PFSK-1 (cell line): ENCODE data around the gene OR9Q2. TPM values are rescaled to one million over a fixed set of nuclear protein-coding genes. Genes with fewer than 3 reads are reported as not detected.

Experiments used
- FOXP2 ChIP-seq: optimal IDR thresholded peaks from 2 replicates; pipeline ENCODE3; 2011; ENCODE audit warnings: borderline replicate concordance, control low read depth, inconsistent platforms; ENCODE audit not compliant: insufficient read depth; ENCODE audit errors: extremely low read length, extremely low read depth
- POLR2AphosphoS5 ChIP-seq: IDR thresholded peaks from 2 replicates; pipeline ENCODE4 v1.6.1; 2012; ENCODE audit warnings: low read depth, mild to moderate bottlenecking, control low read depth, low read length, moderate library complexity
- REST ChIP-seq, 2 experiments: IDR thresholded peaks; 2 replicates each; pipeline versions ENCODE4 v1.6.1 to v1.8.0; 2011 to 2012; ENCODE audit warnings: low read depth in 2 of 2, low read length in 2 of 2, control low read depth in 1 of 2, inconsistent platforms in 1 of 2, mild to moderate bottlenecking in 1 of 2, moderate library complexity in 1 of 2; ENCODE audit not compliant: insufficient read depth in 1 of 2
- SIN3A ChIP-seq: IDR thresholded peaks from 2 replicates; pipeline ENCODE4 v1.6.1; 2012; ENCODE audit warnings: mild to moderate bottlenecking, low read length, moderate library complexity, borderline replicate concordance; ENCODE audit not compliant: insufficient read depth
- TAF1 ChIP-seq: IDR thresholded peaks from 2 replicates; pipeline ENCODE4 v1.6.1; 2012; ENCODE audit warnings: low read length, control low read depth, borderline replicate concordance; ENCODE audit not compliant: insufficient read depth
- polyA plus RNA-seq: library from polyadenylated mRNA; unstranded; fragments of >200 nt; gene quantifications from one replicate; pipeline ENCODE4 v1.2.1, GENCODE V29; 2012; ENCODE audit warnings: low read depth, missing spikeins; ENCODE audit not compliant: insufficient read length

Gene OR9Q2
- polyA plus RNA-seq, result not detected

GRCh38 chr11:58188770-58189169, at the start of gene OR9Q2:
OR9Q2 (plus strand) TSS chr11:58189070; CDS start chr11:58190491, 1,421 bp downstream.
- no peak for TF ChIP-seq POLR2AphosphoS5
- TF ChIP-seq SIN3A, result no peak
- TF ChIP-seq TAF1, result no peak
- no peak for TF ChIP-seq FOXP2
- no peak for TF ChIP-seq REST (IDR thresholded peaks at IDR 0.05; ENCODE audit: insufficient read depth in 1 of 2, low read depth in 2 of 2, low read length in 2 of 2)

- TF ChIP-seq REST (IDR thresholded peaks at IDR 0.05; ENCODE audit: insufficient read depth in 1 of 2, low read depth in 2 of 2, low read length in 2 of 2), result no peak
- no peak for TF ChIP-seq SIN3A
- TF ChIP-seq POLR2AphosphoS5, result no peak
- no peak for TF ChIP-seq TAF1
- TF ChIP-seq FOXP2, result no peak
These were observed 46.1 kb upstream of the OR9Q2 start for GRCh38 chr11:58142761-58143160.

- TF ChIP-seq TAF1, result no peak
- TF ChIP-seq REST (IDR thresholded peaks at IDR 0.05; ENCODE audit: insufficient read depth in 1 of 2, low read depth in 2 of 2, low read length in 2 of 2), result no peak
- no peak for TF ChIP-seq SIN3A
- TF ChIP-seq FOXP2, result no peak
- TF ChIP-seq POLR2AphosphoS5, result no peak
These were observed 36.1 kb upstream of the OR9Q2 start for GRCh38 chr11:58152781-58153180.

GRCh38 chr11:58164389-58164788, 24.5 kb upstream of the OR9Q2 start:
- TF ChIP-seq REST (IDR thresholded peaks at IDR 0.05; ENCODE audit: insufficient read depth in 1 of 2, low read depth in 2 of 2, low read length in 2 of 2), result no peak
- TF ChIP-seq FOXP2, result no peak
- no peak for TF ChIP-seq TAF1
- no peak for TF ChIP-seq SIN3A
- no peak for TF ChIP-seq POLR2AphosphoS5

- TF ChIP-seq FOXP2 (no peak), REST (IDR thresholded peaks at IDR 0.05; ENCODE audit: insufficient read depth in 1 of 2, low read depth in 2 of 2, low read length in 2 of 2) (no peak), POLR2AphosphoS5 (no peak), SIN3A (no peak), TAF1 (no peak)
These were observed 23.9 kb upstream of the OR9Q2 start for GRCh38 chr11:58164990-58165389.
